ENCODE data around the gene CBY3. TPM values are rescaled to one million over a fixed set of nuclear protein-coding genes. Genes with fewer than 3 reads are reported as not detected.
A peak's percentile ranks its signal among the peaks of the same experiment; 100 is the strongest.

CBY3 gene
- total RNA-seq (2021; fragmentation: NEBNext Ultra II Directional; extraction: Animal tissue kit (Norgen Biotek cat#: 25700)) (0.39 and 1.4 TPM in 2 replicates), polyA plus RNA-seq (2011; rRNA removed) (0.38 and 0.39 TPM in 2 replicates), polyA minus RNA-seq (2011; rRNA and poly(A)+ RNA removed) (0.34 and 0.35 TPM in 2 replicates)
- polyA plus RNA-seq (2011; cell fraction: cytosol; rRNA removed), result 0.37 TPM
- polyA plus RNA-seq (2011; cell fraction: nucleus; rRNA removed), result 1.1 TPM
- polyA plus RNA-seq (2012, experiment 1 of 2), result 1.4 to 2.4 TPM (median 1.8 TPM) in 3 of 4 replicates, not detected in the other
- polyA plus RNA-seq (2012, experiment 2 of 2), result 0.51 TPM
- 0.22 TPM for polyA plus RNA-seq (2013, experiment 1 of 2)
- polyA plus RNA-seq (2013, experiment 2 of 2), result 0.13 TPM
- 1.5 TPM for polyA minus RNA-seq (2011; cell fraction: cytosol; rRNA and poly(A)+ RNA removed)
- polyA minus RNA-seq (2011; cell fraction: nucleus; rRNA and poly(A)+ RNA removed), result 2.7 TPM
- long read RNA-seq, experiment 1, result 0 reads
- long read RNA-seq, experiment 2, result 0 reads

DNA sequence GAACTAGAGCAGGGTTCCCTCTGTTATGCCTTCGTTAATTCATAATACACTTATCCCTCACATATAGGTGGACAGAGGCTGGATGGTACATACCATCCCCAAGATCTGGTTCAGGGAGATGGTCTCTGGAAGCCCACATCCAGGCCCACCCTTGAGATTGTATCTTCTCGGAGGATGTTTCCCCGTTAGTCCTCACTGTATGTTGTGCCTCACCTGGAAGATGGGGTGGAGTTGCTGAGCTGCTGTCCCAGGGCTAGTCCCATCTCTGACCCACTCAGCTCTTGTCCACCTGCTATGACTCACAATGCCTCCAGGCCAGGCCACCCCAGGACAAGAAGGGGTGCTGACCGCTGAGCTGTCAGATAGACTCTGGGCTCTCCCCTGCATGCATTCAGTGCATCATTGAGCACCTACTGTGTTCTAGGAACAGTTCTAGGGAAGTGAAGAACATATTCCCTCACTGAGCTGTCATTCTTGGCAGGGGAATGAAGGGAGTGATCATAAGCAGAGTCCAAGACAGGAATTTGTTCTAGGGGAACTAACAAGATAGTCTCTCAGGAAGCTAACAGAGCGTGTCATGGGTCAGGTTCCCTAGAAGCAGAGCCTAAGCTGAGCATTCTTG lies at the start of gene CBY3:
CBY3 (minus strand) TSS at position 255 of the 622 bp plus-strand sequence; CDS start at position 139, 116 bp downstream.
- DNase-seq (ENCODE audit: low read depth in 1 of 2, low spot score in 2 of 2), result no peak
- no peak within 1 kb of the TSS for H3K23ac ChIP-seq (ENCODE audit: insufficient read length)
- no peak within 1 kb of the TSS for H3K4ac ChIP-seq (replicated peaks; ENCODE audit: insufficient read length, low read depth, low read length)
- WGBS, 2 experiments (ENCODE audit: extremely low coverage in 1 of 2, insufficient coverage in 1 of 2, insufficient read length in 1 of 2, insufficient replicate concordance in 2 of 2, low coverage in 1 of 2, low lambda C conversion rate in 2 of 2, missing lambda C conversion rate in 1 of 2), result 92% methylated on average over 5 of the region's 5 CpGs; no CpG with 5 or more reads in 1 of the 2 experiments
- H3K27ac ChIP-seq (ENCODE audit: low read depth, low read length), result no peak within 1 kb of the TSS
- H3K27me3 ChIP-seq (replicated peaks in 1 of 4; ENCODE audit: control insufficient read depth in 3 of 4, extremely low read depth in 1 of 4, insufficient read depth in 3 of 4, low read length in 3 of 4), result peaks cover 0 to 4% (median 0%) of the 10 kb centered on the region in 4 experiments; a peak in 1 of 7 replicates
- no peak within 1 kb of the TSS; a peak in 1 of 4 replicates for H3K4me2 ChIP-seq (ENCODE audit: insufficient read depth in 1 of 2, low read depth in 2 of 2, low read length in 2 of 2)
- H3K23me2 ChIP-seq (ENCODE audit: low read depth, low read length), result peaks cover 16% of the 10 kb centered on the region
- H2BK120ac ChIP-seq (replicated peaks; ENCODE audit: low read depth, low read length), result no peak within 1 kb of the TSS
- ChIA-PET POLR2A (ENCODE audit: partially characterized antibody) (interaction anchor here (0.7 to 6.4 kb wide), 12 partner anchors 9 to 151 kb away, joined by 3 to 50 read pairs (median 4); partner anchors contain the start of genes HNRNPH1 and RUFY1), CTCF (ENCODE audit: partially characterized antibody) (interaction anchor here (0.8 to 2.5 kb wide), 6 partner anchors 10 to 102 kb away, joined by 3 to 16 read pairs (median 4); partner anchors contain the start of gene HNRNPH1)
- H2BK12ac ChIP-seq (ENCODE audit: low read depth, low read length), result no peak within 1 kb of the TSS
- H4K20me1 ChIP-seq (replicated peaks in 1 of 2; ENCODE audit: control insufficient read depth in 1 of 2, insufficient read depth in 2 of 2, low read length in 2 of 2), result peaks cover 0 to 2% of the 10 kb centered on the region in 2 experiments
- H2BK20ac ChIP-seq (ENCODE audit: low read length), result no peak within 1 kb of the TSS
- no peak within 1 kb of the TSS for H3K56ac ChIP-seq (replicated peaks; ENCODE audit: insufficient read length, low read depth, low read length)
- no peak for FAIRE-seq
- H3K4me3 ChIP-seq (ENCODE audit: extremely low read depth in 1 of 4, insufficient read depth in 2 of 4, low read depth in 3 of 4, low read length in 4 of 4), result no peak within 1 kb of the TSS
- no peak within 1 kb of the TSS for H2BK5ac ChIP-seq (ENCODE audit: low read depth, low read length)
- H4K5ac ChIP-seq (ENCODE audit: insufficient read length, low read depth, low read length), result no peak within 1 kb of the TSS
- H2AK5ac ChIP-seq (ENCODE audit: low read depth, low read length), result peak within 1 kb of the TSS; percentile 25; the same call in 1 of the 2 replicates
- peaks cover 0 to 6% (median 0%) of the 10 kb centered on the region in 4 experiments; a peak in 2 of 8 replicates for H3K36me3 ChIP-seq (ENCODE audit: control insufficient read depth in 2 of 4, insufficient read depth in 4 of 4, low read length in 3 of 4)
- peaks cover 0 to 12% (median 7%) of the 10 kb centered on the region in 4 experiments; a peak in 5 of 7 replicates for H3K4me1 ChIP-seq (replicated peaks in 1 of 4; ENCODE audit: control insufficient read depth in 3 of 4, insufficient read depth in 4 of 4, low read length in 3 of 4)
- H3K79me2 ChIP-seq (ENCODE audit: control insufficient read depth in 1 of 2, insufficient read depth in 2 of 2, low read length in 2 of 2), result peaks cover 0 to 7% of the 10 kb centered on the region in 2 experiments; a peak in 1 of 4 replicates
- H3K14ac ChIP-seq (ENCODE audit: insufficient read length), result no peak within 1 kb of the TSS
- H3K18ac ChIP-seq (ENCODE audit: extremely low read depth, low read length), result 0 out of 2 replicates have a peak within 1 kb of the TSS, but pooled peaks have one; percentile 20
- no peak within 1 kb of the TSS for H2BK15ac ChIP-seq (ENCODE audit: low read length)
- H2AFZ ChIP-seq (ENCODE audit: low read length), result no peak within 1 kb of the TSS
- H3K9me3 ChIP-seq (ENCODE audit: insufficient read depth in 2 of 2, low read depth in 1 of 2, low read length in 1 of 2), result no peaks in the 10 kb centered on the region
- H4K8ac ChIP-seq (ENCODE audit: extremely low read depth, insufficient read depth, low read length), result no peak within 1 kb of the TSS; the same call in 1 of the 2 replicates
- H4K91ac ChIP-seq (replicated peaks; ENCODE audit: insufficient read length, low read length), result no peak within 1 kb of the TSS
- H3K9ac ChIP-seq (replicated peaks in 1 of 4; ENCODE audit: extremely low read depth in 1 of 4, low read depth in 3 of 4, low read length in 3 of 4), result no peak within 1 kb of the TSS
- 0 out of 2 replicates have a peak, but pooled peaks cover 2% of the 10 kb centered on the region for H3K79me1 ChIP-seq (ENCODE audit: low read depth, low read length)
- TF ChIP-seq SAP30 (IDR thresholded peaks at IDR 0.05; ENCODE audit: insufficient read depth, insufficient replicate concordance, low read length) (no peak), NRF1 (IDR thresholded peaks at IDR 0.05; ENCODE audit: low read depth, low read length) (no peak), RAD21 (IDR thresholded peaks at IDR 0.05 in 1 of 2, conservative IDR thresholded peaks at IDR 0.05 in 1 of 2; ENCODE audit: low read depth in 2 of 2, low read length in 2 of 2) (no peak), HDAC2 (IDR thresholded peaks at IDR 0.05; ENCODE audit: borderline replicate concordance in 1 of 2, low read depth in 2 of 2, low read length in 2 of 2) (no peak), JUND (IDR thresholded peaks at IDR 0.05; ENCODE audit: low read length) (no peak), CBX8 (IDR thresholded peaks at IDR 0.05; ENCODE audit: borderline replicate concordance, low read depth, low read length) (no peak)
- TF ChIP-seq, protein P1, sequence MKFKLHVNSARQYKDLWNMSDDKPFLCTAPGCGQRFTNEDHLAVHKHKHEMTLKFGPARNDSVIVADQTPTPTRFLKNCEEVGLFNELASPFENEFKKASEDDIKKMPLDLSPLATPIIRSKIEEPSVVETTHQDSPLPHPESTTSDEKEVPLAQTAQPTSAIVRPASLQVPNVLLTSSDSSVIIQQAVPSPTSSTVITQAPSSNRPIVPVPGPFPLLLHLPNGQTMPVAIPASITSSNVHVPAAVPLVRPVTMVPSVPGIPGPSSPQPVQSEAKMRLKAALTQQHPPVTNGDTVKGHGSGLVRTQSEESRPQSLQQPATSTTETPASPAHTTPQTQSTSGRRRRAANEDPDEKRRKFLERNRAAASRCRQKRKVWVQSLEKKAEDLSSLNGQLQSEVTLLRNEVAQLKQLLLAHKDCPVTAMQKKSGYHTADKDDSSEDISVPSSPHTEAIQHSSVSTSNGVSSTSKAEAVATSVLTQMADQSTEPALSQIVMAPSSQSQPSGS (IDR thresholded peaks at IDR 0.05; ENCODE audit: low read length), result no peak
